Measurements from ENCODE around the gene FAM240B.

FAM240B gene

DNA sequence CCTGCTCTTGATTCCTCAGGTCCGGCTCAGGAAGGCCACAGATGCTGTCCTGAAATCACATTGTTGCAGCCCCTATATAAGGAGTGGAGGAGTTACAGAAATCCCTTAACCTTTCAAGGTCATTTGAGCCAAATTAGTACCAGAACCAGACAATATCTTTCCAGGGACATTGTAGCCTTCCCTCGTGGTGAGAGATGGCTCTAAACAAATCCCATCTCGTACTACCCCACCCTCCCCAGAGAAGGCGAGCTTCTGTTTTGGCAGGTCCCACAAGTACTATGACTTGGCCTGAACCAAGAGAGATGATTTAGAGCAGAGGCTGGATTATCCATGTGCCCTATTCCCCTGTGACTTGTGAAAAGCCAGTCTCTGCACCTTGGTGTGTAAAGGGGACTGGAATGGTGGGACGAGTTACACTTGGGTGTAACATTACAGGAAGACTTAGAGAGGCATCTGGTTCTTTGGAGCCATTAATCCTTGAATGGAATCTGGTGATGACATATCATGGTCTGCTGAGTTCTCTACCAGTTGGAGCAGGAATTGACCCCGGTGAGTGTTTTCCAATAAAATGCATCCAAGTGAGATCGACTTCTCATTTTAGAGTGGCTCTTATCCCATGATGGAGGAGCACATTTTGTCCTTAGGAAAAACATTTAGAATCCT, at the start of gene FAM240B:
Gene FAM240B (minus strand): TSS at position 51 of the 663 bp plus-strand sequence. CDS start 16,134 bp downstream, outside the sequence.
- FAIRE-seq (no peak), DNase-seq (ENCODE audit: low spot score) (no peak)

DNA sequence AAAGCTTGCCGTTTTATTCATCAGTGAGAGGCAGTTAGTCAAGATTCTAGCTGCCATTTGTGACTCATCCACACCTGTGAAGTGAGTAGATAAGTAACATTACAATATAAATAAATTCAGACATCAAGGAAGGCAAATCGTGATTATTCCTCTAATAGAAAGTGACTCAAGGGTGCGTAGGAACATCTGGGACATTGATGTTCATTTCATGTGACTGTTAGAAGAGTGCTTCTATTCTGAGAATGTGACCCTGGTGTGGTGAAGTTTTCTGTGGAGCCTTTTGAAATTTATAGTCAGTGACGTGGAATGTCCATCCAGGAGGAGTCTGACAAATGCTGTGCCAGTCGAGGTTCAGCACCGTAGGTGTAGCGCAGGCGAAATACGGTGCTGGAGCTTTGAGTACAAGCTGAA, 48.4 kb upstream of the FAM240B start:
- DNase-seq (ENCODE audit: low spot score): no peak
- no peak for FAIRE-seq

DNA sequence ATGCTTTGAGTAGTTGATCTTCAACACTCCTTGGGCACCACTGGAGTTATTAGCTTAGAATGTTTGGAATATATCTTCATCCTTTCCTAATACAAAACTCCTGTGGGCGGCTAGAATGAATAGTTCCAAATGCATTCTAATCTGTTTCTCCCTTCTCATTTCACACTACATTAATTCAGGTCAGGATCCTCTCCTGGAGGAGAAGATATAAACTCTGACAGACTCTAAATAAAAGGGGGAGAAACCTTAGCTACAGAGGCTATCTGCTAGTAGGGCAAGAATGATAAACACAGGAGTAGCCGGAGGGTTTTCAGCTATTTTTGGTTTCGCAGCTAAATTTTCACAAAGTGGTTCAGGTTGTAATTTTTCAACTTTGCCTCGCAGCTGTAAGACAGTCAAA, 45.2 kb upstream of the FAM240B start:
- no peak for DNase-seq (ENCODE audit: low spot score)
- no peak for FAIRE-seq

GRCh38 chr9:38761999-38762398, 42.1 kb upstream of the FAM240B start:
- FAIRE-seq: no peak
- no peak for DNase-seq (ENCODE audit: low spot score)

GRCh38 chr9:38761339-38761738, 41.4 kb upstream of the FAM240B start:
- DNase-seq (ENCODE audit: low spot score) (no peak), FAIRE-seq (no peak)

DNA sequence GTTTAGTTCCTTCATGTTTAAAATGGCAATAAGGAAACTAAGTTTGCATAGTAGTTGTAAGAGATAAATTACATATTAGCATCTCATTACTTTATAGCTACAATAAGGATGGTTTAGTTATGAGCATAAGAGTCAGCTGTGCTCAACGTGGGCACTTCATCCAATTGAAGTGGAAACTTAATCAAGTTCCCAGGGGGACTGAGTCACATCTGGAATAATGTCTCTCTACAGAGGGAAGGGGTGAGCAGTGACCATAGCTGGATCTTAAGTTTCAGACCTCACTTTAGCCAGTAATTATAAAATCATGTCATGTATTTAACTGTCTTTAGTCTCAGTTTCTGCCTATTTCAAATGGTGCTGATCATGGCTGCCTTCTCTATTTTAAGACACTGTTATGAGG, 36.8 kb upstream of the FAM240B start:
- no peak for FAIRE-seq

DNA sequence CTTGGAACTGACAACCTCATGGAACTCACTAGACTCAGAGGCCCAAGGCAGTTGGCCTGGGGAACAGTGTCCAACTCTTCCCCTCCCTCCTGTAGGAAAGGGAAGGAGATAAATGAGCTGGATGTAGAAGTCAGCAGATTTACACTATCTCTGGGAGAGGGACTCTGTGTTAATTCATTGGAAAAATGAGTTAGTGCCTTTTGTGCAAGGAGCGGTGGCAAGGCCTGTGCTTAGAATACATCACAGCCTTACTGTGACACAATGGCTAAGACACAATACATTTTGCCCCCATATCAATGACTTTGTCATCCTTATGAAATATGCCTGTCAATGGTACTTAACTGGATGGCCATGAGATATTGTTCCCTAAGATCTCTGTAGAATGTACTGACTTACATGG, 28.0 kb upstream of the FAM240B start:
- DNase-seq (ENCODE audit: low spot score): no peak
- no peak for FAIRE-seq

More for the DNA sequence above, 36.8 kb upstream of the FAM240B start:
- DNase-seq (ENCODE audit: low spot score): no peak

- FAIRE-seq: no peak
- DNase-seq (ENCODE audit: low spot score): no peak
These were observed 27.1 kb upstream of the FAM240B start for GRCh38 chr9:38747067-38747466.

DNA sequence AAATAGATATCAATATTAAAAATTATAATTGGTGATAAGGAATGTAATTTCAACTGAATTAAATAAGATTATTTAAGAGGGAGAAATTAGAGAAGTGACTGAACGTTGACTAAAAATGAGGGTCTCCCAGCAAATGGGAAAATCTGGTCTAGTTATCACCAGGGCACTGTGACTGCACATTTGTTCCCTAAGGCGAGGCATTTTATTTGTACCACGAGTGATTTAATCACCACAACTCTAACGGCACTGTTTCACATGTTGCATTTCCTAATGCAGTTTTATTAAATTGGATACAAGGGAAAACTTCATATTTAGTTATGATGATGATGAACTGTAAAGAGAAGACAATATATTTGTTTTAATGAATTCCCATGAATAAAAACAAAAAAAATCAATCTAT, 26.4 kb upstream of the FAM240B start:
- DNase-seq (ENCODE audit: low spot score) (no peak), FAIRE-seq (no peak)

DNA sequence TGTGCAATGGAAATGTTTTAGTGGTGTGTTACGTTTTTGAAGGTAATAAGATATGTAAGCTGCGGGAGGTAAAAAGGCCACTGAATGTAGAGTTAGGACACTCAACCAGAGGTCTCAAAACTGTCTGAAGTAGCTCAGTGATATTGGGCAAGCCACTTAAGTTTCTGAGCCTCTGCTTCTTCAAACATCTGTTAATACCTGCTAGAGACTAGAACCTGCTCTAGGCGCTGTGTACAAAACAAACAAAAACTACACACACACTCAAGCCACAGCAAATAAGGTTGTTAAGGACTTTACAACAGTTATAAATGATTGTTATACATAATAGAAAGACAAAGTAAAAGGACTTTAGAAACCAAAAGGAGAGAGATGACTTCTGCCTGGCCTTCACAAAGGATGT, 24.6 kb upstream of the FAM240B start:
- no peak for FAIRE-seq
- DNase-seq (ENCODE audit: low spot score): no peak

- FAIRE-seq (no peak), DNase-seq (ENCODE audit: low spot score) (no peak)
These were observed 17.3 kb upstream of the FAM240B start for GRCh38 chr9:38737246-38737645.

GRCh38 chr9:38734831-38735230, 14.9 kb upstream of the FAM240B start:
- FAIRE-seq (no peak), DNase-seq (ENCODE audit: low spot score) (no peak)

- FAIRE-seq (no peak), DNase-seq (ENCODE audit: low spot score) (no peak)
These were observed 13.6 kb upstream of the FAM240B start for GRCh38 chr9:38733503-38733902.

GRCh38 chr9:38732885-38733284, 13.0 kb upstream of the FAM240B start:
- FAIRE-seq: no peak
- no peak for DNase-seq (ENCODE audit: low spot score)

DNA sequence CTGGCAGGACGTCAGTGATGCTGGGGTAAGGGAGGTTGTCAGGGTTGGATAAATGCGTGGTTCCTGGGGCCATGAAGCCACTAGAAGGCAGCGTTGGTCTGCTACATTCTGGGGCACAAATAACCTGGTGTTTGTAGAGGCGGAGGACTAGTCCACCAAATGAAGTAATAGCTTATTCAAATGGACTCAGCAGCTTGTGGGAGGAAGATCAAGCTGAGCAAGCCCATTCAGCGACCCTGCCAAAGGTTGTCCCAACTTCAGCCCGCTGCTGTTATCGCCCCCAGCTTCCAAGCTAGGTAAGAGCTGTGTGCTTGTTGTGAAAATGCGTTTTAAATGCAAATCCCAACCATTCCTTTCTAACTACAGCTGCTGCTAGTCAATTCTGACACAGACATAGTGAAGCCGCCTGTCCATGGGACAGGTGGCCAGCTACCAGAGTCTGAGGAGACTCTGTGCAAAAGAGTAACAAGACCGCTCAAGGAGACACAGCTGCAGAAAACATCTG, 7.6 kb upstream of the FAM240B start:
- FAIRE-seq: no peak
- no peak for DNase-seq (ENCODE audit: low spot score)

GRCh38 chr9:38724754-38725153, 4.8 kb upstream of the FAM240B start:
- FAIRE-seq (no peak), DNase-seq (ENCODE audit: low spot score) (no peak)

DNA sequence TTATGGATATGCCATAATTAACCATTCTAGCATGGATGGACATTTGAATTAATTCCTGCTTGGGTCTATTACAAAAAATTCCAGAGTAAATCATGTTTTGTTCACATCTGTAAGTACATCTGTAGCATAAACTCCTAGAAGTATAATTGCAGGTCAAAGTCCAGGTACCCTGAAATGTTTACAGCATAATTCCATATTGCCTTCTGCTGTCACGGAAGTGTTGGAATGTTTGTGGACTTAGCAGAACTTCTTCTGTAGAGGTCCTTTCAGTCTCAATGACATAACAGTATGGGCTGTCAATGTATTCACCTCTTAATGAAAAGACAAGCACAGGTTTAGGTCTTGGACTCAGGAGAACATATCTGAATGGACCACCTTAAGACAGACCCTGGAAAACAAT, 1.8 kb downstream of the FAM240B start:
- FAIRE-seq (no peak), DNase-seq (ENCODE audit: low spot score) (no peak)

DNA sequence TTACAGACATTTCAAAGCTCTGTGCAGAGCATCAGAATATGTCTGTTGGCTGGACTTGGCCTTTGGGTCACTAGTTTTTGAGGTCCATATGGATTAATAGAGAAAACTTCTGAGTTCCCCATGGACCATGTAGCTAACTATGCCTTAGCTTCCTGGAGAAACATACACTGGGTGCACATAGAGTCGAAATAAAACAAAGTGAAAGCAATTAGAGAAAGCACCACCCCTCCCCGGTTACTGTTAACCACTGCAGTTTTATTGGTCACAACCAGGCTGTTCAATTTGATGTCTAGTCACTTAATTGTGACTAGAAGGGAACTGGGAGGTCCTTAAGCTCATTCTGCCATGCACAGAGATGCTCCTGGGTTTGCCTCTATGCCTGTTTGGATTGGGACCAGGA, 4.2 kb downstream of the FAM240B start:
- FAIRE-seq: no peak
- no peak for DNase-seq (ENCODE audit: low spot score)

- FAIRE-seq: no peak
- peak; percentile 62 for DNase-seq (ENCODE audit: low spot score)
These were observed 6.5 kb downstream of the FAM240B start for GRCh38 chr9:38713426-38713825.

GRCh38 chr9:38708759-38709158, 11.2 kb downstream of the FAM240B start:
- DNase-seq (ENCODE audit: low spot score): peak; percentile 56
- FAIRE-seq: no peak

GRCh38 chr9:38707885-38708637, 11.9 kb downstream of the FAM240B start:
- FAIRE-seq (no peak), DNase-seq (ENCODE audit: low spot score) (peak; percentile 10)

GRCh38 chr9:38706493-38706892, 13.4 kb downstream of the FAM240B start:
- FAIRE-seq (no peak), DNase-seq (ENCODE audit: low spot score) (no peak)

- DNase-seq (ENCODE audit: low spot score): no peak
- no peak for FAIRE-seq
These were observed 14.0 kb downstream of the FAM240B start for GRCh38 chr9:38705917-38706316.
